GM19372 (cell line): ENCODE results near the gene CARS2.
A peak's percentile ranks its signal among the peaks of the same experiment; 100 is the strongest.
"Not testable (repeated sequence)": the region's sequence is repeated elsewhere in the genome, so short reads cannot be mapped to it uniquely, and the experiment has no call there.

ENCODE experiments used
- ATAC-seq: cut with Tn5 transposase; IDR thresholded peaks from one replicate; pipeline ENCODE4 v1.9.1; 2021; ENCODE audit warnings: mild to moderate bottlenecking, low read depth, moderate library complexity; ENCODE audit not compliant: unreplicated experiment

CARS2 gene, protein sequence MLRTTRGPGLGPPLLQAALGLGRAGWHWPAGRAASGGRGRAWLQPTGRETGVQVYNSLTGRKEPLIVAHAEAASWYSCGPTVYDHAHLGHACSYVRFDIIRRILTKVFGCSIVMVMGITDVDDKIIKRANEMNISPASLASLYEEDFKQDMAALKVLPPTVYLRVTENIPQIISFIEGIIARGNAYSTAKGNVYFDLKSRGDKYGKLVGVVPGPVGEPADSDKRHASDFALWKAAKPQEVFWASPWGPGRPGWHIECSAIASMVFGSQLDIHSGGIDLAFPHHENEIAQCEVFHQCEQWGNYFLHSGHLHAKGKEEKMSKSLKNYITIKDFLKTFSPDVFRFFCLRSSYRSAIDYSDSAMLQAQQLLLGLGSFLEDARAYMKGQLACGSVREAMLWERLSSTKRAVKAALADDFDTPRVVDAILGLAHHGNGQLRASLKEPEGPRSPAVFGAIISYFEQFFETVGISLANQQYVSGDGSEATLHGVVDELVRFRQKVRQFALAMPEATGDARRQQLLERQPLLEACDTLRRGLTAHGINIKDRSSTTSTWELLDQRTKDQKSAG

DNA sequence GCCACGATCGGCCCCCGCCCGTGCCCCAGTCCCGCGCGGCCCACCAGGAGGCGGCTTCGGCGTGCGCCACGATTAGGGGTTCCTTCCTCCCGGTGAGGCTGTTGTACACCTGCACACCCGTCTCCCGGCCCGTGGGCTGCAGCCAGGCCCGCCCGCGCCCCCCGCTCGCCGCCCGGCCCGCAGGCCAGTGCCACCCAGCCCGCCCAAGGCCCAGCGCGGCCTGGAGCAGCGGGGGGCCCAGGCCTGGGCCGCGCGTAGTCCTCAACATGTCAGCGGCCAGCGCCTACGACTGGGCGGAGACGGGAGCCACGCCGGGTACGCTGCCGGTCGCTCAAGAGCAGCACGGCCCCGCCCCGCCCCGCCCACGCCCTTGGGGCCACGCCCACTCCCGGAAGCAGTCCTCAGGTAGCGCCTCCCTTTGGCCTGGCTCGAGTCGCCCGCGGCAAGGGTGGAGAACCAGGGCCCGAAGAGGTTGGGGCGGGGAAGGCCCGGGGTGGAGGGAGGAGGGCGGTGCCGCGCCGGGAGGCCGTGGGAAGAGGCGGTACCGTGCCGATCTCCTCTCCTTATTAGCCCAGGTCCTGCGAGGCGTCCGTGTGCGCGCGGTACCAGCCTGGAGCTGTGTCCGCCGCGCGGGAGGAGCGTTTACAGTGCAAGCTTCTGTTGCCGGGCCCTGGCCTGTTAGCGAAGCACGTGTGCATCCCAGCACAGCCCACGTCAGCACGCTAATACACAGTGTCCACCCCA is at the start of gene CARS2:
Gene CARS2, minus strand, starts transcription at position 291 of the 744 bp plus-strand sequence. Its CDS starts 23 bp downstream, at position 268.
- peak; percentile 89 for ATAC-seq

DNA sequence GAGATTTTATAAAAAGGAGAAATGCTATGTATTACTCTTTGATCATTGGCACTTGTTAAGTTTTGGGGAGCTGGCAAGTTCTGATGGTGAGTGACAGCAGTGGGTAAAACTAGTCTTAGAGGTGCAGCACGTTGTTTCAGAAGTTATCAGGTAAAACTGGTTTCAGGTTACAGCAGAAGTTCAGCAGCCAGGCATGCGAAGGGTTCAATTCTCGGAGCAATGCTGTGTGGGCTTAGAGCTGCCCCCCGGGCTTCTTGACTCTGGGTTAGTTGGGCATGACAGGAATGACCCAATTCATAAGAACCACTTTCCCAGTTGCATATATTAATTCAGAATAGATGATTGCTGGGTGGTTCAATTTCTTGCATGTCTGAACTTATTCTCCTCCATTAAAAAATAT is 42.4 kb upstream of the CARS2 start:
- no peak for ATAC-seq

DNA sequence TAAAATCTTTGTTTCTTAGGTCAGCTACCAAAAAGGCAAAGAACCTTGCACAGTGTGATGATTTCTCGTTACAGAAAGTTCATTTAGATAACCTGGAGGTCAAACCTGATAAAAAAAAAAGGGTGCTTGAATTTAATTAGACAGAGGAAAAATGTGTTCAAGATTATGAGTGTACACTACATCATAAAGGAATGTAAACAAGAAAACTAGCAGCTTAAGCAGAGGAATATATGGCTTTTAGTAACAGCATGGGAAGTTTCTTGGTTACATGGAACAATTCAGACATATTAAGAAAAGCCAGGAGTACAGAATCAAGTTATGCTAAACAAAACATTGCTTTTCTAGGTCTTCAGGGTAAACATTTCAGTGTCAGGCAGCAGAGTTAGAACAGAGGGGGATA is 40.5 kb upstream of the CARS2 start:
- ATAC-seq, result no peak

DNA sequence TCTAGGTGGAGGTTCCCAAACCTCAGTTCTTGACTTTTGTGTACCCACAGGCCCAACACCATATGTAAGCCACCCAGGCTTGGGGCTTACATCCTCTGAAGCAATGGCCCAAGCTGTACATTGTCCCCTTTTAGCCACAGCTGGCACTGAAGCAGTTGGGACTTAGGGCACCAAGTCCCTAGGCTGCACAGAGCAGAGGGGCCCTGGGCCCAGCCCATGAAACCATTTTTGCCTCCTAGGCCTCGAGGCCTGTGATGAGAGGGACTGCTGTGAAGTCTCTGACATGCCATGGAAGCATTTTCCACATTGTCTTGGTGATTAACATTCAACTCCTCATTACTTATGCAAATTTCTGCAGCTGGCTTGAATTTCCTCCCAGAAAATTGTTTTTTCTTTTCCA is 37.8 kb upstream of the CARS2 start:
- ATAC-seq, result no peak

DNA sequence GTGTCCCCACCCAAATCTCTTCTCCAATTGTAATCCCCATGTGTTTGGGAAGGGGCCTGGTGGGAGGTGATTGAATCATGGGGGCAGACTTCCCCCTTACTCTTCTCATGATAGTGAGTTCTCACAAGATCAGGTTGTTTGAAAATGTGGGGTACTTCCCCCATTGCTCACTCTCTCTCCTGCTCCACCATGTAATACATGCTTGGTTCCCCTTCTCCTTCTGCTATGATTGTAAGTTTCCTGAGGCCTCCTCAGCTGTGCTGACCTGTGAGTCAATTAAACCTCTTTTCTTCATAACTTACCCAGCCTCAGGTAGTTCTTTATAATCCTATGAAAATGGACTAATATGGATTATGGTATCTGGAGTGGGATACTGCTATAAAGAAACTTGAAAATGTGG is 31.6 kb upstream of the CARS2 start:
- ATAC-seq, result no peak

DNA sequence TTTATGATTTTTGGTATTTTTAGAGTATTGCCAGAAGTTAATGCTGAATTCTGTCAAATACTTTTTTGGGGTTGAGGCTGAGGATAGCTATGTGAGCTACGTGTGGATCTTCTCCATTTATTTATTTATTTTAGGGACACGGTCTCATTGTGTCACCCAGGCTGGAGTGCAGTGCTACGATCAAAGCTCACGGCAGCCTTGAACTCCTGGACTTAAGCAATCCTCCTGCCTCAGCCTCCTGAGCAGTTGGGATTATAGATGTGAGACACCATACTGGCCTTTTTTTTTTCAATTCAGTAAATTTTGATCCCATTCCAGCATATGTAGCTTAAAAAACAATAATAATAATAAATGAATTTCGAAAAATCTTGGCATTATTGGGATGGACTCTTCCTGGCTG is 28.6 kb upstream of the CARS2 start:
- no peak for ATAC-seq

DNA sequence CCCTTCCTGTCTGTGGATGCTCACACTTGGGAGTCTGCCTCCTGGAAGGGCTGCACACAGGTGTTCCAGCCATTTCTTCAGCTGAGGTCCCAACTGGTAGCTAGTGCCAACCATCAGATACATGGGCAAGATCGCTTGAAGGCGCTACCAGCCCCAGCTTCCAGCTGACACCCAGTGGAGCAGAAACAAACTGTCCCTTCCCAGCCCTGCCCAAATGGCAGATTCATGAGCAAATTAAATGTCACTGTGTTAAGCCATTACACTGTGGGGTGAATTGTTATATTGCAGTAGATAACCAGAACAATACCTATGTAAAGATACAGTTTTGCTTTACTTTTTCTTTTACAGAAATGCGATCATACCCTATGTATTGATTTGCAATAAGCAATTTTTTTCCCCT is 25.2 kb upstream of the CARS2 start:
- ATAC-seq, result no peak

DNA sequence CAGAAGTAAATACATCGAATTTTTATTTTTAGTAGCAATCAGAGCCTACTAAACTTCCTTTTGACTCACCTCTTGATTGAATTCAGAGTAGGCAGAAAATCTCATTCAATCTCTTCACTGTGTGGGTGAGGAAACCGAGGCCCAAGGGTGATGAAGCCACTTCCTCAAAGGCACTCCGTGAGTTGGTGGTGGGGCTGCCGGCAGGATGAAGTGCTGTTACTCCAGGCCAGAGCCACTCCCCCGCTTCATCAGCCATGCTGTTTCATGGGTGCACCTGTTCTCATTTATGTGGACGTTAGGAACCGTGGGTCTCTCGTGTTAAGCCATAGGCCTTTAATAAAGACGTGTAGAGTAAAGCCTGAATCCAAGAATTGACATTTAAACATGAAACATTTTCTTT is 20.8 kb upstream of the CARS2 start:
- ATAC-seq, result peak; percentile 58

DNA sequence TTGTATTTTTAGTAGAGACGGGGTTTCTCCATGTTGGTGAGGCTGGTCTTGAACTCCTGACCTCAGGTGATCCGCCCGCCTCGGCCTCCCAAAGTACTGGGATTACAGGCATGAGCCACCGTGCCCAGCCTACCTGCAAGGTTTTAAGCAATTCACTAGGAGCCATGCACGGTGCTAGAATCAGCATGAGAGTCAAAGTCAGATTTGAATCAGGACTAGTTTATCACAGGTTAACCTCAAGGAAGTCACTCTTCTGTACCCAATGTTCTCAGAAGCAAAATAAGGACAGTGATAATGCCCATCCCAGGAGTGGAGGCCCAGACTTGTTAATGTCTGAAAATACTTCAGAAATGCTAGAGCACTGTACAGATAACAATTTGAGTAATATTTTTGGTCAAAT is 20.2 kb upstream of the CARS2 start:
- not testable (repeated sequence) for ATAC-seq

DNA sequence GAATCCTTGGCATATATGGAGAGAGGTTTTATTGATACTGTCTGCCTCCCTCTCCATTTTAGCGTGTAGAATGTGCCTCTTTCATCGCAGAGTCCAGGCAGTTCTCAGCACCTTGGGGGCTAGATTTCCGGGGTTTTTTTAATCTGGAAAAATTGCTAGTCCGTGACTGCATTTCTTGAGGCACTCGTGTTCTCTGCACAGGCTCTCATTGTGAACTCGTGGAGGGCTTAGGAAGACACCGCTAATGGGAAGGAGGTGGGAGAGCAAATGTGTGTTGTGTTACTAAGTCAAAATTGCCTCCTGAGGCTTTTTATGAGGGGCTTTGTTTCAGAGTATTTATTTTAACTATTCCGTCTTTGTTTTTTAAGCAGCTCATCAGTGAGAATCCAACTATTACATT is 17.7 kb upstream of the CARS2 start:
- ATAC-seq, result no peak

DNA sequence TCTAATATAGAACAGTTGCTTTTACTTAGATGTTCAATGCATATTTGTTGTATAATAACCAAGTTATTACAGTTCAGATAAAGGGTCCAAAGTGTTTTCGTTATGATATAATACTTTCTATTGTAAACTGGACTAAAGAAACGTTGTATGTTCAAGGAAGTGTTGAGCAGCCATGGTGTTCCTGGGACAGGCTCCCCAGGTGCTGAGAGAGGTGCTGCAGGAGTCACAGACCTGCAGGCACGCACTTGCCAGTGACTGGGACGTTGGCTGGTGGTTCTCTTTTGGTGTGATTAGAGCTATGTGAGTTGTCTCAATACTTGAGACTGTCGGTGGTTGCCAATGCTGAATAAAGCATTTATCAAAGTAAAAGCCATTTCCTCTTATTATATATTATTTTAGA is 17.1 kb upstream of the CARS2 start:
- ATAC-seq, result no peak

DNA sequence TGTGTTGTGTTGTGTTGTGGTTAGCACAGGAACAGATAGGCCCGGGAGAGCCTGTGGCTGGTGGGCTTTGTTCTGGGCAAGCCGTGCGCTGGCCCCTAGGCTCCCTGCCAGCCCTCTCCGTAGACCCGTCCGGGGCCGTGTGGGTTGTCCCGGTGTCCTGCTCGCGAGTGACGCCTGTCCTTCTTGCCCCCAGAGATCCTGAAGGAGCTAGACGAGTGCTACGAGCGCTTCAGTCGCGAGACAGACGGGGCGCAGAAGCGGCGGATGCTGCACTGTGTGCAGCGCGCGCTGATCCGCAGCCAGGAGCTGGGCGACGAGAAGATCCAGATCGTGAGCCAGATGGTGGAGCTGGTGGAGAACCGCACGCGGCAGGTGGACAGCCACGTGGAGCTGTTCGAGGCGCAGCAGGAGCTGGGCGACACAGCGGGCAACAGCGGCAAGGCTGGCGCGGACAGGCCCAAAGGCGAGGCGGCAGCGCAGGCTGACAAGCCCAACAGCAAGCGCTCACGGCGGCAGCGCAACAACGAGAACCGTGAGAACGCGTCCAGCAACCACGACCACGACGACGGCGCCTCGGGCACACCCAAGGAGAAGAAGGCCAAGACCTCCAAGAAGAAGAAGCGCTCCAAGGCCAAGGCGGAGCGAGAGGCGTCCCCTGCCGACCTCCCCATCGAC is 13.3 kb upstream of the CARS2 start:
- ATAC-seq, result no peak

DNA sequence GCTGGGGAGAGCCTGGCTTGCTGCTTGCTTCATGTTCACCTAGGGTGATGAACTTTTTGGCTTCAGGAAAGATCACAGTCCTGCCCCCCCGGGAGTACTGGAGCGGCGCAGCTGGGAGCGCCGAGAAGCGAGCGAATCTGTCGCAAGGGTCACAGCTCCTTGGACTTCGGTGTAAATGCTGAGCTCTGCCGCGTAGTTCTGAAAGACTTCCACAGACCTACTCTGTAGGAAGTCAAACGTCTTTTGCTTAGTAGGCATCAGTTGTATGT is 10.3 kb upstream of the CARS2 start:
- ATAC-seq, result no peak

DNA sequence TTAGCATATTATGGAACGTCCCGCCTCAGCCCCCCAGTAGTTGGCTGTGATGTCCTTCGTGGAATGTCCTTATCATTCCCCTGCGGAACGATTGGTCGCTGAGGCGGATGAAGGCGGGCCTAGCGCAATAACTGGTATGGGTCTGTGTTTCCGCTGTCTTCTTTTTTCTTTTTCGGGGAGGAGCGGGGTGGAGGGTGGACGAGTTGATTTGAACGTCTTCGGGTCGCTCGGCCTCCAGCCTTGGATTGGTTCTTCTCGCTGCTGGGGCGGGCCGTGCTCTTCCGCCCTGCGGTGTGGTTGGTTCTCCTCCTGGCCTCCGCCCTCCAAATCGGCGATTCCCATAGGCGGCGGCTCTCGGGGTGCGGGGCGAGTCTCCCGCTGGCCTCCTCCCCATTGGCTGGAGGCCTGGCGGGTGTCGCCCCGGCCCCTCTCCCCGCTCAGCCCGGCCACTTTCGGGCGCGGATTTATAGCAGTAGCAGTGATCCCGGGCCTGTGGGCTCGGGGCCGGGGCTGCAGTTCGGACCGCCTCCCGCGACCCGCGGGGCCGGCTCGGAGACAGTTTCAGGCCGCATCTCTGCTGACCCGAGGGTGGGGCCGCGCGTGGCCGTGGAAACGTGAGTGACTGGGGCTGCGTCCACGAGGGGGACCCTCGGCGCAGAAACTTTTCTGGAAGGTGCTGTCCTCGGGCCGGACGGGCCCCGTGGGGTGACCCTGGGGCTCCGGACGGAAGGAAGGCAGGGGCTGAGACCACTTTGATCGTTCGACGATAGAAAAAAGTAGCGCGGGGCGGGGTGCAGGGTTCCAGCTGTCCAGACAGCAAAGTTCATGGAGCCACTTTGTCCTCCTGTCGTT is 9.7 kb upstream of the CARS2 start:
- peak; percentile 44 for ATAC-seq

DNA sequence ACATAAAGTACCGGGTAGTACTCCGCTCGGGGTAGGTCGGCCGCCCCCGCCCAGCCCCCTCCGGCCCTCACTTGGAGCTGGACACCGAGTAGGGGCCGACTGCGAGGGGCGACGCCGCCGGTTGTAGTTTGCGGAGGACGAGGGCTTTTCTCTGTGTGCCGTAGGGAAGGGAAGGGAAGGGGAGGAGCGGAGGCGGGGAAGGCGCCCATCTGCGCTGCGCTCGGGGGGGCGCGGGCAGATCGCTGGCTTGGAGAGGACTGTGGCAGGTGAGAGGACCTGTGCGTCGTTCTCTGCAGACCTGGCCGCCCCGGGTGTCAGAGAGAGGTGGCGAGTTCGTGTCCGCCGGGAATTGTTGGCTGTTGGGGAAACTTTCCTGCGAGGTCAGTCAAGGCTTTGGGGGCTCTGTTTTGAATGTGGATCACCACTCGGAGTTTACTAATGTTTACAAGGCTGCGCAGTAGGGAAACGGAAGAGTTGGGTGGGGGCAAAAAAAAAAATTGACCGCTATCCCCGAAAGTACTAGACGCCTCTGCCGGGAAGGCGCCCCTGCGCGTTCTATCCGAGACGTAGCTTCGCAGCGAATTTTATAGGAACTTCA is 9.0 kb upstream of the CARS2 start:
- ATAC-seq, result no peak

DNA sequence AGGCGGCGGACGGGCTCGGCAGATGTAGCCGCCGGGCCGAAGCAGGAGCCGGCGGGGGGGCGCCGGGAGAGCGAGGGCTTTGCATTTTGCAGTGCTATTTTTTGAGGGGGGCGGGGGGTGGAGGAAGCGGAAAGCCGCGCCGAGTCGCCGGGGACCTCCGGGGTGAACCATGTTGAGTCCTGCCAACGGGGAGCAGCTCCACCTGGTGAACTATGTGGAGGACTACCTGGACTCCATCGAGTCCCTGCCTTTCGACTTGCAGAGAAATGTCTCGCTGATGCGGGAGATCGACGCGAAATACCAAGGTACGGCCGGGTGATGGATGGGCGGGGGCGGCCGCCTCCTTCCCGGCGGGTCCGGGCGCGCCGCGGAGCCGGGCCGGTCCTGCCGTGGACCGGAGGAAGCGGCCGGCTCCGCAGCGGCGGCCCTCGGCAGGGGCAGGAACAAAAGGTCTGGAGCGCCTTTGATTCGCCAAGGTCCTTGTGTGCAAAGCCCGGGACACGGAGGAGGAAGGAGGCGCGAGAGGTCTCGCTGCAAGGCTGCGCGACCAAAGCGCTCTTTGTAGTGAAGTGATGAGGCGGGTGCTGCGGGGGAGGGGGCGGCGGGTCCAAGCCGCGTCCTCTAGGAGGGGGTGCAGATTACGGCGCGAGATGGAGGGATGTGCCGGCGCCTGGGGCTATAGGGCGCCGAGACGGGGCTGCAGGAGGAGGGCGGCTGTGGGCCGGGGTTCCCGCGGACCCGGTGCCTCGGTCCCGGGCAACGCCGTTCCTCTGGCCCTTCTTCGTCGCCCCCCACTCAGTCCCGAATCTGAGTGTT is 8.3 kb upstream of the CARS2 start:
- no peak for ATAC-seq

DNA sequence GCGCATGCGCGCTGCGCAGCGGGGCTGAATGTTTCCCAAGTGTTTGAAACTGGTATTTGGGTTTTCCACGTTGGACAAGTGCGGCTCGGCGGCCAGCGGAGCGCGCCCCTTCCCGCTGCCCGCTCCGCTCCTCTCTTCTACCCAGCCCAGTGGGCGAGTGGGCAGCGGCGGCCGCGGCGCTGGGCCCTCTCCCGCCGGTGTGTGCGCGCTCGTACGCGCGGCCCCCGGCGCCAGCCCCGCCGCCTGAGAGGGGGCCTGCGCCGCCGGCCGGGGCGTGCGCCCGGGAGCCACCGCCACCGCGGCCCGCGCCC is 7.7 kb upstream of the CARS2 start, which contains the start of gene ING1:
Gene ING1, plus strand, starts transcription at position 59 of the 311 bp plus-strand sequence. CDS start 450 bp downstream, outside the sequence.
- ATAC-seq, result no peak

DNA sequence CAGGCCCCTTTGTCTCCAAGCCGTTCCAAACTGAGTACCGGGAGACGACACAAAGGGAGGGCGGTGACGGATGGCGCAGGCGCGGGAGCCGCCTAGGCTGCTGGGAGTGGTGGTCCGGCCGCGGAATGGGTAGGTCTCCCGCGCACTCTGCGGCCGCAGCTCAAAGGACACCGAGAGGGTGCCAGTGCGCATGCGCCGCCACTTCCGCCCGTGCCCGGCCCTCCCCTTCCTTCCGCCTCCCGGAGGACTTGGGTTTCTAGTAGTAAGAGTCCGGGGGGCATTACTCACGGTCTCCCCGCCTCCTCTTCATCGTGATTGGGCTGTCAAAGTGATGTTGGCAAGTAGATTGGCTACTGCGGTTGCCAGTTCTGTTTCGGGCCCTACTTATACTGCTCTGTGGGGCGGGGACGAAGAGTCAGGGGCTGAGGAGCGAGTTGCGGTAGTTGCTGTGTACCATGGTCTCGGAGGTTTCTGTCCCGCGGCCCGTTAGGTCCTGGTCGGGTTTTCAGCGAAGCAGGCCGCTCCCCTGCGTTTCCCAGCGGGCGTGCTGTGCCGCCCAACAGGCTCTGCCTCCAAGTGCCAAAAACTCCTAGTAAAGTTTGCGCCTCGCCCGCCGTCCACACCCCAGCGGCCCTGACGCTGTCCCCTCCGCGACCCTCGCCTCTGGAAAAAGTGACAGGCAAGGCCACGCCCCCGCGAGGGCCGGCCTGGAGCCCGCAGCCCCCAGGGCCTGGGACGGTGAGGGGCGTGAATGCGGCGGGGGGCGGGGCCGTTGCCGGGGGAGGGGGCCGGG is 7.1 kb upstream of the CARS2 start:
- ATAC-seq, result peak; percentile 41
